Hepatic stellate cell (primary cell): ENCODE measurements around the gene TKTL1.
A peak's percentile ranks its signal among the peaks of the same experiment; 100 is the strongest.
"Not testable (repeated sequence)": the region's sequence is repeated elsewhere in the genome, so short reads cannot be mapped to it uniquely, and the experiment has no call there.

ENCODE experiments used
- DNase-seq: peaks from one replicate; pipeline ENCODE4 v3.0.0; 2011; ENCODE audit warnings: low spot score

TKTL1 gene

DNA sequence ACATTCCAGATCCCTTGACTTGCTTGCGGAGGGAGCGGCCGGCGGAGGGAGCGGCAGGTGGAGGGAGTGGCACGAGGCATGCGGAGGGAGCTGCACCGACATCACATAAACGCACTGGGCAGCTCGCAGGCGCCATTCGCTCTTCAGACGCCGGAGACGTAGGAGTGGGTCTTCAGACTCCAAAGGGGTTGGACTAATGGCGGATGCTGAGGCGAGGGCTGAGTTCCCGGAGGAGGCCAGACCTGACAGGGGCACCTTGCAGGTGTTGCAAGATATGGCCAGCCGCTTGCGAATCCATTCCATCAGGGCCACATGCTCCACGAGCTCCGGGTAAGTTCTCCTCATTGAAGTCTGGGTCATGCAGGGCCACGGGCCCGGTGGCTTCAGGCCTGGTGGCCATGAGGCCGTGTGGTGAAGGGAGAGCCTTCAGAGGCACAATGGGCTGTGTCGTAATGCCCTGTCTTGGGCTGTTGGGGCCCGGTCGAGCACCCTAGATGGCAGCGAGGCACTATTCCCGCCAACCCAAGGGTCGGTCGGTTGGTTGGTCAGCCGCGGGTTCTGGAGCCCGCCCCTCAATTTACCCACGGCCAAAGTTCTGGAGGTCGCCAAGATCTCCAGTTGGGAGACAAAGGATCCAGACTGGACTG, at the start of gene TKTL1:
Gene TKTL1, plus strand, starts transcription at position 132 of the 647 bp plus-strand sequence. Its CDS starts 65 bp downstream, at position 197.
- no peak for DNase-seq

- DNase-seq = not testable (repeated sequence)
Measured at GRCh38 chrX:154247377-154248045, 48.1 kb upstream of the TKTL1 start.

DNA sequence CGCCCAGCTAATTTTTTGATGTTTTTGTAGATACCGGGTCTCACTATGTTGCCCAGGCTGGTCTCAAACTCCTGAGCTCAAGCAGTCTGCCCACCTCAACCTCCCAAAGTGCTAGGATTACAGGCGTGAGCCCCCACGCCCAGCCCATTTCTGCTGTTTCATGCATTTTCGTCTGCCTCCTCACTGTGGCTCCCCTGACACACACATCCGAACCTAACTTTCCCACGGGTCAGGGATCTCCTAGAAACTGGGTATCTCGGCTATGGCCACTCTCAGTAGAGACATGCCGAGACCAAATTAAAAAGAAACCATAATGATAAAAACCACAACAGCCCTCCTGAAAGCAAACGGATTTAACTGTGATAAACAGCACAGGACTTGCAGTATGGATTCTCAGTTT, 47.5 kb upstream of the TKTL1 start:
- not testable (repeated sequence) for DNase-seq

- not testable (repeated sequence) for DNase-seq
Measured at GRCh38 chrX:154257282-154257681, 38.3 kb upstream of the TKTL1 start, which contains the start of gene OPN1MW3. TSS of gene OPN1MW3 (plus strand) at chrX:154257582. CDS start at chrX:154257620, 38 bp downstream.

DNA sequence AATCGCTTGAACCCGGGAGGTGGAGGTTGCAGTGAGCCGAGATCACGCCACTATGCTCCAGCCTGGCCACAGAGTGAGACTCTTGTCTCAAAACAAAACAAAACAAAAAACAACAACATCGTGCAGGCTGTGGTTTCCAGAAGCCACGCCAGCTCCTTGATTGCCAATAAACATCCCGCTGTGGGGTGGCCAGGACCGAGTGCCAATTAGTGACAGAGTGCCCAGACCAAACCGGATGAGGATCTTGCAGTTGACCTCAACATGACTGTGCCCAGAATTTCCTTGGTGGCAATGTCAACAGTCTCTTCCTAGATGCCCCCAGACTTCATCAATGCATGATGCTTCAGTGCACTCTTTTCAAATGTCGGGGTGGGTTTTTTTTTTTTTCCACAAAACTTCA, 36.9 kb upstream of the TKTL1 start:
- DNase-seq = not testable (repeated sequence)

DNA sequence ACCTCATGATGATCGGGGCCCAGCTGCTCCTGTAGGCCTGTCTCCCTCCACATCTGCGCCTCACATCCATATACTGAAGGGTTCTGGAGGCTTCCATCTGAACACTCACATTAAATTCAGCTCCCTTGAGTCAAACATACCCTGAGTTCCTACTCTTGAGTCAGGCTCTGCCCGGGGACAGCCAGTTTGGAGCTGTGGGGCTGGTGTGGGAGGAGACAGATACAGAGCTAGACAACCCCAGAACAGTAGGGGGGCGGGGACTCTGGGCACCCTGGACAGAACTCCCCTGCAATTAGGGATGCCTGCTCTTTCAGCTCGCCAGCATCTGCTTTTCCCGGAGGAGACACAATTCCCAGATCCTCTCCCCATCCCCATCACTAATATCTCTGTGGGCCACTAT, 32.5 kb upstream of the TKTL1 start:
- DNase-seq = not testable (repeated sequence)

DNA sequence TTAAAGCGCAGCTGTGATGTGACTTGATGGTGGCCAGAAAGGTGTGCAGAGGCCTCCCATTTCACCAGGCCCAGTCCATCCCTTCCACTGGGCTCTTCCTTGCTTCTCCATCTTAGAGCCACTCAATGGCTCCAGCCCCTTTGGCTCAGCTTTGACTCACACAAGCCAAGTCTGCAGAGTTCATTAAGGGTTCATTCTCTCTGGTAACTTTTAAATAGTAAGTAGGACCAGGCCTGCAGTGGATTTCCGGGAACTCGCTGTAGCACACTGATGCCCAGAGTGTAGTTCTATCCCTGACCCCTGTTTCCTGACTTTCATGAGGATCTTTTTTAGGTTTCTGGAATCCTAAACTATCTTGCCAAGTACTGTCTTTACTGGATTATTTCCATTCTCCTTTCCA, 26.4 kb upstream of the TKTL1 start:
- not testable (repeated sequence) for DNase-seq

DNA sequence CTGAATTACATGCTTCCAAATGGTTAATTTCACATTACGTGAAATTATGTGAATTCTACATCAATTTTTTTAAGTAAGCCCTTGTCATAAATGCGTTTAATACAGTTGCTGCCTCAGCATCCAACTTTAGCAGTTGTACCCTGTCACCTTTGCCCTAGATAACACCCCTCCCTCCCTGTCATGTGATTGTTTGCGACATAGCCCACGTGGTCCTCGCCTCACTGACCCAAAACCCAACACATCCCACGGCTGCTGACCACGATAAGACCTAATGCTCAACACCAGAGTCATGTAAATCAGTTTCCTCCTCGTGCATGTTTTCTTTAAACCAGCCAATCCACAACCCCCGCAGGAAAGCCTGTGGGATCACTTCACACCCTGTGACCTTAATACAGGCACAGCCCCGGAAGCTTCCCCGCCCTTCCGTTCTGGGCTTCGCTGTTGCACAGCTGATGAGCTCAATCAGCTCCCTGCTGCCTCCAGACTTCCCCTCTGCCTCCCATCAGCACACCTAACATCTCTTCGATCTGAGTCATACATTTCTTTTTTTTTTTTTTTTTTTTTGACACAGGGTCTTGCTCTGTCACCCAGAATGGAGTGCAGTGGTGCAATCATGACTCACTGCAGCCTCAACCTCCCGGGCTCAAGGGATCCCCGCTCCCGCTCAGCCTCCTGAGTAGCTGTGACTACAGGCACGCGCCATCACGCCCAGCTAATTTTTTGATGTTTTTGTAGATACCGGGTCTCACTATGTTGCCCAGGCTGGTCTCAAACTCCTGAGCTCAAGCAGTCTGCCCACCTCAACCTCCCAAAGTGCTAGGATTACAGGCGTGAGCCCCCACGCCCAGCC, 10.9 kb upstream of the TKTL1 start:
- DNase-seq = not testable (repeated sequence)

- not testable (repeated sequence) for DNase-seq
Measured at GRCh38 chrX:154286406-154286805, 9.2 kb upstream of the TKTL1 start.

DNA sequence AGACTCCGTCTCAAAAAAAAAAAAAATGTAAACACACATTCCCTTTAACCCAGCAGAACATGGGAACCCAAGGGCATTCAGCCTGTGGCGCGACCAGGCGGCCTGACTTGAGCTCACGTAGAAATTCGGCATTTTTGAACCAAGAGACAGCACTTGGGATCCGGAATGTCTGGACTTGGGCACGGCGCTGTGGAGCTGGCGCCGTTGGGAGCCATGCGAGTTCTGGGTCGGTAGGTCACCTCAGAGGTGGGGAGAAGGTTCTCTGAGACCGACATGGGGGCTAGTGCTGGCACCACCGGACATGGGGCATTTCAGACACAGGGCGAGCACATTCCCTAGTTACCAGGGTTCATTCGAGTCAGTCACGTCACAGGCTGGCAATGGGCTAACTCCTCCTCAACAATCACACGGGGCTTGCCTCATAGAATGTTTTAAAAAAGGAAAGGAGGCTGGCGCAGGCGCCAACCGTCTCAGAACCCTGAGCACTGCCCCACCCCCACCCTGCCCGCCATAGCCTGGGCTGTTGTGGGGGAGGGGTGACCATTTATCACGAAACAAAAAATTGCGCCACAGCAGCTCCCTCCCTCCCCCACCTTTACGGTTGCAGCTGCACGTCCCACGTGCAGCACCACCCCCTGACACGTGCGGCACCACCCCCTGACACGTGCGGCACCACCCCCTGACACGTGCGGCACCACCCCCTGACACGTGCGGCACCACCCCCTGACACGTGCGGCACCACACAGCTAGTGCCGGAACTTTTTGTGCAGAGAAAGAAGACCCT, 612 bp upstream of the TKTL1 start, which contains the start of gene TEX28:
Gene TEX28, minus strand, starts transcription at position 334 of the 784 bp plus-strand sequence. CDS start 3,007 bp downstream, outside the sequence.
- DNase-seq = no peak

GRCh38 chrX:154296731-154297130, 1.1 kb downstream of the TKTL1 start:
- DNase-seq = no peak

- no peak for DNase-seq
Measured at GRCh38 chrX:154298312-154298711, 2.7 kb downstream of the TKTL1 start.

GRCh38 chrX:154300816-154301215, 5.2 kb downstream of the TKTL1 start:
- no peak for DNase-seq

GRCh38 chrX:154302998-154303397, 7.4 kb downstream of the TKTL1 start:
- DNase-seq = not testable (repeated sequence)

GRCh38 chrX:154303476-154303875, 7.9 kb downstream of the TKTL1 start:
- DNase-seq = no peak

DNA sequence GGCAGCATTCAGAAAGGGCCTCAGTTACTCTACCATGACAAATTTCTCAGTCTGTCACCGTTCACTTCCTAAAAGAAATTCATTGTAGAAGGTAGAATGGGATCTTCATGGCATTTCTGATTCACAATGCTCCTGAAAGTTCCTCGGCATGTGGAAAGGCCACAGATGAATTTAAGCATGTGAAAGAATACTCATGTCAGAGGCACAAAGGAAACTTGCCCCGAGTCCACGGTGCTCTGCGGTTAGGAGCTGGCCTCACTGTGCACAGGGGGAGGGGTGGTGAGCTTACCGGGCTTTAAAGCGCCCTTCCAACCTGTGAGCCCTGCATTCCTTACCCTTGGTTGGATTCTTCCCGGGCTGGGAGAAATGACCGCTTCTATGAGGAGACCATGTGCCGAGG, 9.3 kb downstream of the TKTL1 start:
- DNase-seq = no peak

GRCh38 chrX:154305541-154306205, 10.1 kb downstream of the TKTL1 start:
- DNase-seq = no peak

GRCh38 chrX:154307202-154307601, 11.6 kb downstream of the TKTL1 start:
- DNase-seq = no peak

DNA sequence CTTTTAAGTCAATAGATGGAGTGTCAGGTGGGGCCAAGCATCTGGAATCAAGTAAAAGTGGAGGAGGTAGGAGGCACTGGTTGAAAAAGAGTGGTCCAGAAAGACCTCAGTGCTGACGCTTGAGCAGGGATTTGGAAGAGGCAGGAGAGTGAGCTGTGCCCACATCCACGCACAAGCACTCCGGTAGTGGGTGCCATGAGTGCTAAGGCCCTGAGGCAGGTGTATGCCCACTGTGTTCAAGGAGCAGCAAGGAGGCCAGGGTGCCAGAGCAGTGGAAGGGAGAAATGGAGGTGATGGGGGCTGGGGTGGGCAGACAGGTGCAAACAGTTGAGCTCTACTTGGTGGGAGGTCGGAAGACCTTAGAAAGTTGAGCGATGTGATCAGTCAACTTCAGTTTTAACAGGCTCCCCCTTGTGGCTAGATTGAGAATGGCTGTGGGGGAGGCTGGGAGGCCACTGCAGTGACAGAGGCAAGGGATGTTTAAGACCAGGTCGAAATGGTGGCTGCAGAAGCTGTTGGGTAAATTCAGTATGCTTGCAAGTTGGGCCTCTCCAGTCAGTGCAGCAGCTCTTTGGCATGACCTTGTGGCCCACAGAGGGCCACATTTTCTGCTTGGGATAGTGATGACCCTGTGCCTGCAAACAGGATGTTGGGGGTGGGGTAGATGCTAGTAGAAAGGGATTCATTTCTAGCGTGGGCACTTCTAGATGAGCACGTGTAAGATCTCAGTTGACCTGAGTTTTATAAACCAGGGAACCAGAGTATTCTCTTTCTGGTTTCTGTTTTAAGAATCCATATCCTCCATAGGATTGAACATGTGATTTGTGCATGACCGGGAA, 12.7 kb downstream of the TKTL1 start:
- peak; percentile 38 for DNase-seq
